Stimulated activated naive CD8-positive, alpha-beta T cell treated with anti-CD3 and anti-CD28 coated beads, Interleukin-15, Interleukin-2, amounts not matched to agents 100 U/mL and 50 U/mL, for 24 hours (primary cell): ENCODE measurements around the gene SHC4.
"Not testable (repeated sequence)": the region's sequence is repeated elsewhere in the genome, so short reads cannot be mapped to it uniquely, and the experiment has no call there.

Source experiments
- ATAC-seq: fragments of 150-1000 bp; cut with Tn5 transposase; one replicate; pipeline ENCODE4 v1.10.0; 2021
- DNase-seq: peaks from one replicate; pipeline ENCODE4 v3.0.0; 2021

Gene SHC4

DNA sequence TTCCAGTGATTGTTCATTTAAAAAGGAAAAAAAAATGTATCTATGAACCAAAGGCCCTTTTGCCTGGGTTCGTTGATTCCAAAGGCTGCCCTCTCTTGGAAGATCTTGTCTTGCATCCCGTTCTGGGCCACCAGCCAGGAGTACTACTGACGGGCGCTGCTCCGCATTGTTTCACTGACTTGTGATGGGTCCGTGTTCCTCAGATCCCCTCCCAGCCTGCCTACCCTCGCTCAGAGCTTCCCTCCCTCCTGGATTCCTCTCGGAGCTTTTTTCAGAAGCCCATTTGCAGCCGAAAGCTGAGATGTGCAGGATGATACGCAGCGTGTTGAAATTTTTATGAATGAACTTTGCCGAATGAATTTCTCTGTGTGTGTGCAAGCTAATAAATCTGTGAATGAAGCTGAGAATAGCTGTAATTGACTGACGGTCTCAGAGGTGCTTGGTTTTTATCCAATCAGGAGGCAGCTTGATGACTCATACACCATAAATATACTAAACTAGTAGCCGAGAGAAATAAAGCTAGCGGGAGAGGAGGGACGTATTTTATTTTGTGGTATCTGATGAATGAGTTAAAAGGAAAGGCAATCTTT, at the start of gene SHC4:
SHC4 (minus strand) TSS at position 396 of the 590 bp plus-strand sequence. CDS start 904 bp downstream, outside the sequence.
- ATAC-seq = peak; percentile 37
- DNase-seq = no peak

DNA sequence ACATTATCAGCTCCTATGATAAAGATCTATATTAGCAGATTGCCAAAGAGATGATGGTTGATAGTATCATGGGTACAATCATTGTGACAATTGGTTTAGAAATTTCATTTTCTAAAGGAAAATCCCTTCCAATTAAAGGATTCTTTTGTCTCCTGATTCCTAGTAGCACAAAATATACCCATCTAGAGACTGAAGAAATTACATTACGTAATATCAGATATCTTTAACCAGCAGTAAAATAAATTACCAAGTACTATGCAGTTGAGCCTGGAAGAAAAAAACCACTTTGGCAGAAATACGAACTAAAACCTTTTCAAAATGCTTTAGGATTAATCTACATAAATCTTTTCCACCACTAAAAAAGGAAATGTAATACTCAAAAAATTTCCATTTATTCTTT, 35.6 kb upstream of the SHC4 start:
- ATAC-seq = no peak

DNA sequence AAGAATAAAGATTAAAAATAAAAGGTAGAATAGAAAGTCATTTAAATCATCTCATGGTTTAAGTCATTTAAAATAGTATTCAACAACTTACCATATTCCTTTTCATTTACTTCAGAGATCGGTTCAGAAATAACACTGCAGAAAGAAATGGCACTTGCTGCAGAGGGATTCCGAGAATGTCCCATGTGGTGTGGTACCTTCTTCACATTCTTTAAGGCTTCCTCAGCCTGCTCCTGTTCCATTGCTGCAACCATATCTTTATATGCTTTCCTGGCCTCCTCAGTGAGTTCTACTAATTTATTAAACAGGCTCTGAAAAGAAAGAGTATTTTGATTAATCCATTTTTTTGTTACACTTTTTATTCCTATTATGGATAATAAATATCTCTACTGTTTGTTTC, 32.6 kb upstream of the SHC4 start:
- no peak for DNase-seq
- no peak for ATAC-seq

More for the DNA sequence above, 35.6 kb upstream of the SHC4 start:
- DNase-seq = no peak

- ATAC-seq (no peak), DNase-seq (no peak)
These were observed 29.7 kb upstream of the SHC4 start for GRCh38 chr15:48993380-48993779.

GRCh38 chr15:48992545-48992944, 28.8 kb upstream of the SHC4 start:
- DNase-seq (no peak), ATAC-seq (no peak)

DNA sequence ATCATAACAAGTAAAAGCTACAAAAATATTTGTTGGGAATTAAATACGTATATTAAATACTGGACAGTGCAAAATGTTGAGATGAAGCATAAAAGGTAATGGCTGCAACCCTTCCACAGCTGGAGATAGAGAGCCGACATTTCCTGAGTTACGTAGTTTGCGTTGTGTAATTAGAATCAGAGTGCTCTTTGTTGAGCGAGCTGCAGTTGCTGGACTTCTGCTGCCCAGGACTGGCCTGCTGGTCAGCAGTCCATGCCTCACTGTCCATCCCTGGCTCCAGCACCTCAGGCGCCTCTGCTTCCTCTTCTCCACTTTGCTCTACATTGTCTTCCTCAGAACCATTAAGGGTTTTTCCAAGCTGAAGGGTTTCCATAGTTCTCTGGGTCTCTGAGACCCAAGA, 28.4 kb upstream of the SHC4 start:
- no peak for ATAC-seq

DNA sequence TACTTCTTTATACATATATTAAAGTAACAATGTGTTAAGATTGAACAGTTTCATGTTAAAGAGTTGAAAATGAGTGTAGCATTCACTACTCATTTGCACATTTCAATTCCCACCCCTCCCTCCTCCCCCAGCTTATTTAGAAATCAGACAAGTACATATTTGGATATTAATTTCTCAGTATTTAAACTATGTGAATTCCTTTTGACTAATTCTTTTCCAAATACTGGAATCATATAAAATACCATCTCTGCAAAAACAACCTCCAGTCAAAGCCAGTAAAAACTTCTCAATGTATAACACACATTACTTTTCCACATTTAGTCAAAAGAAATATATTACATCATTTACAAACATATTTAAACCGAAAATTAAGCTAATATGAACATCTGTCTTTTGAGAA, 25.5 kb upstream of the SHC4 start:
- no peak for ATAC-seq
- DNase-seq = no peak

More for the DNA sequence above, 28.4 kb upstream of the SHC4 start:
- no peak for DNase-seq

- ATAC-seq (no peak), DNase-seq (no peak)
These were observed 23.4 kb upstream of the SHC4 start for GRCh38 chr15:48987142-48987541.

DNA sequence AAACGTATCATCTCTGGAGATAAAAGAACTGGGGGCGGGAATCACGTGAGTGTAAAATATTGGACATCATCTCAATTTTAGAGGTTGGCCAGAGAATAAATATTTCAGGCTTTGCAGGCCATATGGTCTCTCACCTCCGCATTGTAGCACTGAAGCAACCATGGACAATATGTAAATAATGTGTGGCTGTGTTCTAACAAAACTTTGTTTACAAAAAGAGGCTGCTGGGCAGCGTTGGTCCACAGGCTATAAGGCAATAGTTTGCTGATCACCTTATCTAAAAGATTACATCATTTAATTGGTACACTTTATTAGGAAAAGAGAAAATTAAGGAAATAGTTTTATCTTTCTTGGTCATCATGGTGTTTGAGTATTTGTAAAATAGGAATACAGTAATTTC, 22.5 kb upstream of the SHC4 start:
- no peak for DNase-seq
- ATAC-seq = no peak

DNA sequence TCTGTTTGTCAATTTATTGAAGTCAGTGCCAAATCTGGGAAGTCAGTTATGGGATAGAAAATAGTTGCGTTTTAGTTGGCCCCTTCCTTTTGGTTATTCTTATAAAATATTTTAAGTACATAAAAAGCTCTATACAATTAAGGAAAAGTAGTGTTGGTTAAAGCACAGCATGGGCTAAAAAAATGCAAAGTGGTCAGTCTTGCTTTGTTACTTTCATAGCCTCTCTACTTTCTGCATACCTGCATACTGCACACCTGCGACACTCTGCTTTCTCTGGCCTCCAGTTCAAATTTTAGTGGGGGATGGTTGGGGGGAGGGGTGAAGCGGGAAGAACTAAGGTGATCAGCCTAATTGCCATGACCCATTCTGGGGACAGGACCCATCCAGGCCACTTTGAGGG, 21.8 kb upstream of the SHC4 start:
- ATAC-seq (no peak), DNase-seq (no peak)

DNA sequence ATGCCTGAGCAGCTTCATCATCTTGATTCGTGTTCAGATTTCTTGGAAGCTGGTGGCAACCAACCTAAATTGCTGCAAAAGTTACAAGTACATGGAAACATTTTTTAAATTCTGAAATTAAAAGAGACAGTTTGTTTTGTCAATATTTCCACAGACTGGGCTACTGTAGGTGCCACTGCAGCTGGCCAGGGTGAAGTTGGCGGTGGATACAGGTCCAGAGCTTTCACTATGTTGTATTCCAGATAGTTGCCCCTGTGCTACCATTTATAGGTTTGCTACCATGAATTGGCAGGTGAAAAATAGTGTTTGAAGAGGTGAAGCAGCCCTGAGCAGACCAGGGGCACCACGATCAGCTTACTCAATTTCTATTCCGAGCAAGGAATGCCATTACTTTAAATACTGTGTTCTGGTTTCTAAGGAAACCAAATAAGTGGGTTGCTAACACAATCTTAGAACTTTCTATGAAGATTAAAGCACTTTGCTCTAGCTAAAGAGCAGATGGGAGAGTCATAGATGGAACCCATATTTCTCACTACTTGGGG, 21.2 kb upstream of the SHC4 start:
- DNase-seq (no peak), ATAC-seq (no peak)

- DNase-seq (no peak), ATAC-seq (no peak)
These were observed 20.4 kb upstream of the SHC4 start for GRCh38 chr15:48984021-48984710.

DNA sequence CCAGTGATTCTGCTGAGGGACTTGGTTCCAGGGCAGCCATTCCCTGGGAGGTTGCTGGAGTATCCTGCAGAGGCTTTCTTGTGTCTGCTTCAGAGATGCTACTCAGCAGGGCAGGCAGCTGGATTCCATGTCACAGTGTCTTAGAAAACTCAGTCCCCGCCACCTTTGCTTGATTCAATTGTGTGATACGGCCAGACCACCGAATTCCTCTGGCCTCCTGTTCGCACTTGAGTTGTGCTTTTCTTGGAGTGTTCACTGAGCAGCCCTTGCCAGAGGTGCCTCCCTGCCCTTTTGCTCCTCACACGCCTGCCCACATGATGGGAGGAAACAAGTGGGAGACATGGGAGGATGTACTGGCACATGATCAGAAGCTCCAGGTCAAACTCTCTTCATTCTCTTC, 19.6 kb upstream of the SHC4 start:
- no peak for ATAC-seq
- no peak for DNase-seq

- ATAC-seq (no peak), DNase-seq (no peak)
These were observed 18.2 kb upstream of the SHC4 start for GRCh38 chr15:48981941-48982340.

GRCh38 chr15:48978638-48979037, 14.9 kb upstream of the SHC4 start:
- ATAC-seq = no peak
- no peak for DNase-seq

DNA sequence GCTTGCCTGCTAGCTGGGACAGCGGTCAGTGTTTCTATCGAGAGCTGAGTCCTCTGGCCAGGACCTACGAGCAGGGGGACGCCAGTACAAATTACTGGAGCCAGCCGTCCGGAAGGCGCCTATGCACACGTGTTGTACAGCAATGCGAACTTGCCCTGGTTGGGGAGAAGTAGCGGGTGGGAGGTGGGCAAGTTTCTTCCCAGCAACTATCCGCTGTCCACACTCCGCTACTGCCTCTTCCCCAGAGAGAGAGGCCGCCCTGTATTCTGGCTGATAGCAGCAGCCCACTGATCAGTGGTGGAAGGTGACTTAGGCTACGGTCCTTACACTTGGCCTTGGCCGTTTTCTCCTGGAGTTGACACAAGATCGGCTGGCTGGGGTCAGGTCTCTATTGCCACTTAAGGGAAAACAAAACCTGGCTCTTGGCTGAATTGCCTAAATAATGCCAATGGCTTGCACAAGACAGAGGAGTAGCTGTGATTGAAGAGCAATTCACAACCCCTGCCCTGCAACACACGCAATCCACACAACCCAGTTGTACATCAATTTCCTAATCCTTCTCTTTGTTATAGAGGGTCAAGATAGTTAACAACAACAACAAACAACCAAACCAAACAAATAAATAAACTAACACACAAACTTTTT, 12.8 kb upstream of the SHC4 start:
- ATAC-seq = no peak
- no peak for DNase-seq

DNA sequence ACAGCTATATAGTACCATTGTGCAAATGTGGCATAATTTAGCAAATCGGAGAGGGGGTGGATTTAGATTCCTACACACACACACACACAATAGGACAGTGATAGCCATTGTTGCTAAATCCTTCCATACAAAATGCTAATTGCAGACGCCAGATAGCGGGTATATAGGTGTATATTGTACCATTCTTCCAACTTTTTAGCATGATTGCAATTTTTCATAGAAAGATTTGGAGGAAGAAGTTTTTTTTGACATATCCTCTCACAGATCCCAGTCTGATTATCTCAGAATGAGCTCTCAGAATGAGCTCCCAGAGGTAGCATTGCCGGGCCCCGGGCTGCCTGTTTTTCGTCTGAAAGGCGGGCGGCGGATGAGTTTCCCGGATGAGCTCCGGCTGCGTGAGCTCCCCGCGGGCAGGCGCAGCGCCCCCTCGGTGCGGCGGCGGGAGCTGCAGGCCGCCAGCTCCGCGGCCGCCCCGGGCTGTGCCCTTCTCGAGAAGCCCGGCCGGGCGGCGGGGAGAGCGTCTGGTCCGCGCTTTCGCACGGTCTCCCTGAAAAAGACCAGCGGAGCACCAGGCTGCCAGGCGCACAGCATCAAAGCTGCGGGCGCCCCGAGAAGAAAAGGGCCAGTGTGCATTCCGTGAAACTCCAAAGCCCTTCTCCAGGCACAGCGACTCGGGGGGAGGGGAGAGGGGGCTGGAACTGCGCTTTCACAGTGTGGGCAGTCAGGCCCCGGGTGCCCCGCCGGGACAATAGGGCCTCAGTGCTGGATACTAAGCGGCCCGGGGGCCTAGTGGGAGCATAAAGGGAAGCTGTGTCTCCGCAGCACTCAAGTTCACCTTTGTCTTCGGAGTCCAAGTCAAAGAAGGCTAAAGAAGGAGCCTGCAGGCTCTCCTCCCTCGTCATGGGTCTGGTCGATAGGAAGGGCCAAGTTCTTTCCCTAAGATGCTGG, 12.0 kb upstream of the SHC4 start:
- peak; percentile 86 for DNase-seq
- ATAC-seq = peak; percentile 97

DNA sequence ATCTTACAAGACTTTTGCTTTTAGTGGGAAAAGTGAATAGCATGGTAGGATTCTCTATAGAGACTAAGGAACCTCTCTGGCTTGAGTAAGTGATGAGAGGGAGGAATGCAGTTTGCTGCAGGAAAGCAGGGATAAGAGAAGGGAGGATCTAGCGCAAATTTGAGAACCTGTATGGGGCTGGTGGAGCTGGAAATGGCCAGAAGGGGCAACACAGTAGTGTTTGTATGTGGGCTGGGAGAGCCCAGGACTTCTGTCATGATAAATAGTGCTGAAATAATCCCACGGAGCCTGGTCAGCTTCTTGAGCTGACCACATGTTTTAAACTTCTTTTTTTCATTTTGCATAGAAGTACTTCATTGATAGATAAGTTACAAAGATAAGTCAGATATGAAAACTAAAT, 11.2 kb upstream of the SHC4 start:
- no peak for ATAC-seq
- no peak for DNase-seq

DNA sequence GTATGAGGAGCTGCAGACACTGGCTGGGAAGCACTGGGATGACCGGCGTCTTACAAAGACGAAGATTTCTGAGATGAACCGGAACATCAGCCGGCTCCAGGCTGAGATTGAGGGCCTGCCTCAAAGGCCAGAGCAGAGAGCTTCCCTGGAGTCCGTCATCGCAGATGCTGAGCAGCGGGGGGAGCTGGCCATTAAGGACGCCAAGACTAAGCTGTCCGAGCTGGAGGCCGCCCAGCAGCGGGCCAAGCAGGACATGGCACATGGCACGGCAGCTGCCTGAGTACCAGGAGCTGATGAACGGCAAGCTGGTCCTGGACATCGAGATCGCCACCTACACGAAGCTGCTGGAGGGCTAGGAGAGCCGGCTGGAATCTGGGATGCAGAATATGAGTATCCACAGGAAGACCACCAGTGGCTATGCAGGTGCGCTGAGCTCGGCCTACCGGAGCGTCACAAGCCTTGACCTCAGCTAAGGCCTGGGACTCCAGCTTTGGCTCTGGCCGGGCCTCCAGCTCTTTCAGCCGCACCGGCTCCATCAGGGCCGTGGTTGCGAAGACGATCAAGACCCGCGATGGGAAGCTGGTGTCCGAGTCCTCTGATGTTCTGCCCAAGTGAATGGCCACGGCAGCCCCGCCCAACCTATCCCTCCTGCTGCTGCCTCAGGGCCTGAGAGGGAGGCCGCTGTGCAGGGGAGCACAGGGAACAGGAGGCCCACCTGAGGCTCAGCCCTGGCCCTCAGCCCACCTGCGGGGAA, 9.2 kb upstream of the SHC4 start:
- ATAC-seq = no peak
- no peak for DNase-seq

GRCh38 chr15:48970926-48971325, 7.2 kb upstream of the SHC4 start:
- not testable (repeated sequence) for ATAC-seq, DNase-seq

DNA sequence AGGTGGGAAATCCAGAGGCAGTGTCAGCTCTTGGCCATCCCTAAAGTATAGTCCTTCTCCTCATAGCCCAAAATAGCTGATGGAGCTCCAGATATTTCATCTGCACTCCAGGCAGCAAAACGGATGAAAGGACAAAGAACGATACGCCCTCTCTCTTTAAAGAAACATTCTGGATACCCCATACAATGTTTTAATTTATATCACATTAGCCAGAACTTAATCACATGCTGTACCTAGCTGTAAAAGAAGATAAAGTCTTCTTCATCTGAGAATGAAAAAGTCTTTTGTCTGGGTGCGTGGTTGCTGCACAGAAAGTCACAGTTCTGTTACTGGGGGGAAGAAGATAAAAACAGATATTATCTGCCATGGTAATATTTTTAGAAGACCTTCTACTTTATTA, 4.3 kb upstream of the SHC4 start:
- DNase-seq (no peak), ATAC-seq (no peak)

DNA sequence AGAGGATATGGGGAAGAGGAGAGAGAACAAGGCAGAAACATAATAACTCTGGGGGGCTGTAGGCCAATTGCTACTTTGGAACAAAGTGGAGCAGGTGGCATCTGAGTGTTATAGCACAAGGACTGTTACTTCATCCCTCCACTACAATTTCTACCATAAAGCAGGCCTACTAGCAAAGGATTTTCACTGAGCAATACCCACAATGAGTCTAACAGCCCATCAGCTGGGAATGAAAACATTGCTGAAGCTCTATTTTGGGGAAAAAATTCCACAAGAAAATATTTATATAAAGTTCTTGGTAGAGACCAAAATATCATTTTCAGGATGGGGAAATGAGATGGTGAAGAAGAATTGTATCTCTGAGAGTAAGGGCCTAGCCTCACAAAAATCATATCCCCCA, 3.6 kb upstream of the SHC4 start:
- ATAC-seq (no peak), DNase-seq (no peak)
